ENCODE results near the gene CHAD. TPM values are rescaled to one million over a fixed set of nuclear protein-coding genes. Genes with fewer than 3 reads are reported as not detected.

Gene CHAD
- polyA plus RNA-seq, 1 experiment = not detected

- CTCF ChIA-PET = interaction anchor here (0.9 to 1.2 kb wide), 3 partner anchors 20 to 62 kb away, joined by 3 to 5 read pairs (median 3); partner anchors contain the start of gene LRRC59
- Histone ChIP-seq H3K36me3 (ENCODE audit: control insufficient read depth, insufficient read depth, low read length) (no peaks in the 10 kb centered on the region; the same call in none of the 2 replicates), H3K27me3 (ENCODE audit: control insufficient read depth, insufficient read depth, low read length) (no peaks in the 10 kb centered on the region), H3K4me3 (ENCODE audit: low read depth, low read length) (no peak overlapping the region)
- TF ChIP-seq, protein P1, sequence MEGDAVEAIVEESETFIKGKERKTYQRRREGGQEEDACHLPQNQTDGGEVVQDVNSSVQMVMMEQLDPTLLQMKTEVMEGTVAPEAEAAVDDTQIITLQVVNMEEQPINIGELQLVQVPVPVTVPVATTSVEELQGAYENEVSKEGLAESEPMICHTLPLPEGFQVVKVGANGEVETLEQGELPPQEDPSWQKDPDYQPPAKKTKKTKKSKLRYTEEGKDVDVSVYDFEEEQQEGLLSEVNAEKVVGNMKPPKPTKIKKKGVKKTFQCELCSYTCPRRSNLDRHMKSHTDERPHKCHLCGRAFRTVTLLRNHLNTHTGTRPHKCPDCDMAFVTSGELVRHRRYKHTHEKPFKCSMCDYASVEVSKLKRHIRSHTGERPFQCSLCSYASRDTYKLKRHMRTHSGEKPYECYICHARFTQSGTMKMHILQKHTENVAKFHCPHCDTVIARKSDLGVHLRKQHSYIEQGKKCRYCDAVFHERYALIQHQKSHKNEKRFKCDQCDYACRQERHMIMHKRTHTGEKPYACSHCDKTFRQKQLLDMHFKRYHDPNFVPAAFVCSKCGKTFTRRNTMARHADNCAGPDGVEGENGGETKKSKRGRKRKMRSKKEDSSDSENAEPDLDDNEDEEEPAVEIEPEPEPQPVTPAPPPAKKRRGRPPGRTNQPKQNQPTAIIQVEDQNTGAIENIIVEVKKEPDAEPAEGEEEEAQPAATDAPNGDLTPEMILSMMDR (IDR thresholded peaks at IDR 0.05; ENCODE audit: insufficient read depth, low read depth, low read length) = no peak
- DNase-seq (ENCODE audit: low read depth) = no peak
- POLR2A ChIA-PET = interaction anchor here (0.6 kb wide), 1 partner anchor 12 kb away, joined by 4 read pairs; no protein-coding TSS in a partner anchor
These were observed 9.7 kb downstream of the CHAD start for GRCh38 chr17:50458701-50459676.

DNA sequence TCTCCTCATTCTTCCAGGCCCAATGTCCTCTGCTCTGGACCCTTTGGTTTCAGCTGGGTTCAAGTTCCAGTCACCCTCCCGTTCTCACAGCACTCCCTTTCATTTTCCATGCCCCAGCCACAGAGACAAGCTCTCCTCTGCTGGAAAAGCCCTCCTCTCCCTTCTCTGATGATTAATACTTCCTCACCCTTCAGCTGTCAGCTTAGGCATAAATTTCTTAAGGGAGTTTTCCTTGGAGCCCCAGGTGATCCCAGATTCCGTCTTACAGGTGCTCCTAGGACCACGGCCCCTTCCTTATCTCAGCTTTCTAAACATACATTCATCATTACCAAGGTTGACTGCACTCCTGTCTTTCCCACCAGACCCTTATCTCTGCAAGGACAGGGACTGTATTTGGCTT lies 10.4 kb downstream of the CHAD start:
- TF ChIP-seq, protein P1 (IDR thresholded peaks at IDR 0.05; ENCODE audit: insufficient read depth, low read depth, low read length) = no peak
- CTCF ChIA-PET = interaction anchor here (0.9 to 1.2 kb wide), 2 partner anchors 21 to 23 kb away, joined by 3 to 5 read pairs; no protein-coding TSS in a partner anchor
- Histone ChIP-seq H3K4me3 (ENCODE audit: low read depth, low read length) (no peak overlapping the region), H3K36me3 (ENCODE audit: control insufficient read depth, insufficient read depth, low read length) (no peaks in the 10 kb centered on the region; the same call in none of the 2 replicates), H3K27me3 (ENCODE audit: control insufficient read depth, insufficient read depth, low read length) (no peaks in the 10 kb centered on the region)
- POLR2A ChIA-PET = interaction anchor here (0.6 kb wide), 1 partner anchor 13 kb away, joined by 4 read pairs; no protein-coding TSS in a partner anchor
- DNase-seq (ENCODE audit: low read depth) = no peak

DNA sequence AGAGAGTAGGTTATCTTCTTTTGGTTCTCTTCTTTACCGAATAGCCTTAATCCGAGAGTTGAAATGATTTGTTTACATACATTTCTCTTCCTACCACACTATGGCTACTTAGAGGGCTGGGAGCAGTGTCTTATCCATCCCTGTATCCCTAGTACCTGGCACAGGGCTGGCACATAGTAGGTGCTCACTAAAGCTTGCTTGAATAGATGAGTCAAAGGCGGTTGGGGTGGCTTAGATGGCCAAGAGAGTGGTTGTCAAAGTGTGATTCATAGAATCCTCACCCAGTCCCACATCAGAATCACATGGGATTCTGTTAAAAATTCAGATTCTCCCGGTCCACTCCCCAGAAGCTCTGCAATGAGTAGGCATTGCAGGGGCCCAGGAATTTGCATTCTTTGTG lies 11.1 kb downstream of the CHAD start:
- H3K36me3 ChIP-seq (ENCODE audit: control insufficient read depth, insufficient read depth, low read length) = no peaks in the 10 kb centered on the region; the same call in none of the 2 replicates
- H3K27me3 ChIP-seq (ENCODE audit: control insufficient read depth, insufficient read depth, low read length) = no peaks in the 10 kb centered on the region
- no peak for DNase-seq (ENCODE audit: low read depth)
- TF ChIP-seq, protein P1 (IDR thresholded peaks at IDR 0.05; ENCODE audit: insufficient read depth, low read depth, low read length) = no peak
- POLR2A ChIA-PET = no interaction called here
- H3K4me3 ChIP-seq (ENCODE audit: low read depth, low read length) = no peak overlapping the region
- CTCF ChIA-PET = interaction anchor here (0.8 to 1.3 kb wide), 4 partner anchors 10 to 24 kb away, joined by 3 to 5 read pairs (median 4); no protein-coding TSS in a partner anchor

DNA sequence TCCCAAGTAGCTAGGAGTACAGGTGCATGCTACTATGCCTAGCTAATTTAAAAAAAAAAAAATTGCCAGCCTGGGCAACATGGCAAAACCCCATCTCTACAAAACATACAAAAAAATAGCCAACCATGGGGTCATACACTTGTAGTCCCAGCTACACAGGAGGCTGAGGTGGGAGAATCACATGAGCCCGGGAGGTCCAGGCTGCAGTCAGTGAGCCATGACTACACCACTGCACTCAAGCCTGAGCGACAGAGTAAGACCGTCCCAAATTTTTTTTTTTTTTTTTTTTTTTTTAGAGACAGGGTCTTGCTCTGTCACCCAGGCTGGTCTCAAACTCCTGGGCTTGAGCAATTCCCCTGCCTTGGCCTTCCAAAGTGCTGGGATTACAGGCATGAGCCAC lies 14.8 kb downstream of the CHAD start:
- CTCF ChIA-PET = interaction anchor here (0.7 to 1.3 kb wide), 4 partner anchors 14 to 25 kb away, joined by 3 to 4 read pairs (median 4); partner anchors contain the start of gene RSAD1
- Histone ChIP-seq H3K27me3 (ENCODE audit: control insufficient read depth, insufficient read depth, low read length) (no peaks in the 10 kb centered on the region), H3K4me3 (ENCODE audit: low read depth, low read length) (no peak overlapping the region), H3K36me3 (ENCODE audit: control insufficient read depth, insufficient read depth, low read length) (no peaks in the 10 kb centered on the region)
- no peak for DNase-seq (ENCODE audit: low read depth)
- POLR2A ChIA-PET = no interaction called here
- TF ChIP-seq, protein P1 (IDR thresholded peaks at IDR 0.05; ENCODE audit: insufficient read depth, low read depth, low read length) = no peak
